Left renal cortex interstitium (tissue), 4 donors: ENCODE data around the gene PATJ. TPM values are rescaled to one million over a fixed set of nuclear protein-coding genes. Genes with fewer than 3 reads are reported as not detected.
A peak's percentile ranks its signal among the peaks of the same experiment; 100 is the strongest.
"Not testable (repeated sequence)": the region's sequence is repeated elsewhere in the genome, so short reads cannot be mapped to it uniquely, and the experiment has no call there.

Experiments
- DNase-seq, 4 donors: peaks; one replicate each; pipeline ENCODE4 v3.0.0-alpha.2; 2013; ENCODE audit warnings: low read depth in 4 of 4, low spot score in 2 of 4, missing footprints in 1 of 4
- polyA plus RNA-seq, 4 donors: library from polyadenylated mRNA; unstranded; fragments of 120-200 nt; gene quantifications; one replicate each; pipeline ENCODE4 v1.2.1, GENCODE V29; 2013; ENCODE audit not compliant: insufficient read length in 4 of 4

PATJ gene
- polyA plus RNA-seq, 4 donors: 33.0 to 61.4 (median 48.7) TPM

- no peak for DNase-seq
Observed at GRCh38 chr1:62138029-62138428, 395.7 kb downstream of the PATJ start.

GRCh38 chr1:62139410-62139809, 397.1 kb downstream of the PATJ start:
- no peak for DNase-seq

GRCh38 chr1:62140666-62141065, 398.4 kb downstream of the PATJ start:
- DNase-seq: no peak

GRCh38 chr1:62142496-62142895, 400.2 kb downstream of the PATJ start:
- no peak for DNase-seq

GRCh38 chr1:62144238-62144831, 402.1 kb downstream of the PATJ start:
- peak in 1 of 4 donors; percentile 45 for DNase-seq

GRCh38 chr1:62159940-62160348, 417.7 kb downstream of the PATJ start:
- DNase-seq: no peak

GRCh38 chr1:62161711-62162110, 419.4 kb downstream of the PATJ start:
- DNase-seq: no peak

GRCh38 chr1:62170380-62170779, 428.1 kb downstream of the PATJ start:
- not testable (repeated sequence) for DNase-seq

GRCh38 chr1:62175568-62176179, 433.4 kb downstream of the PATJ start:
- DNase-seq: peak in 1 of 4 donors; percentile 50

GRCh38 chr1:62176597-62177312, 434.5 kb downstream of the PATJ start:
- no peak for DNase-seq

GRCh38 chr1:62177621-62178020, 435.3 kb downstream of the PATJ start:
- DNase-seq: no peak

GRCh38 chr1:62178372-62178771, 436.1 kb downstream of the PATJ start:
- DNase-seq: no peak

GRCh38 chr1:62180054-62180453, 437.8 kb downstream of the PATJ start:
- DNase-seq: not testable (repeated sequence)

GRCh38 chr1:62180639-62181038, 438.4 kb downstream of the PATJ start:
- no peak for DNase-seq

- DNase-seq: no peak
Observed at GRCh38 chr1:62181532-62181931, 439.3 kb downstream of the PATJ start.

GRCh38 chr1:62182157-62182556, 439.9 kb downstream of the PATJ start:
- DNase-seq: not testable (repeated sequence)

GRCh38 chr1:62183164-62184020, 441.1 kb downstream of the PATJ start:
- DNase-seq: not testable (repeated sequence)

GRCh38 chr1:62184336-62184735, 442.1 kb downstream of the PATJ start:
- no peak for DNase-seq

GRCh38 chr1:62185233-62185632, 443.0 kb downstream of the PATJ start:
- DNase-seq: not testable (repeated sequence)

- DNase-seq: no peak
Observed at GRCh38 chr1:62185677-62186076, 443.4 kb downstream of the PATJ start.

- no peak for DNase-seq
Observed at GRCh38 chr1:62187548-62187947, 445.3 kb downstream of the PATJ start.
